Measurements from ENCODE around the gene PELI2. TPM values are rescaled to one million over a fixed set of nuclear protein-coding genes. Genes with fewer than 3 reads are reported as not detected.

PELI2 gene
- total RNA-seq, 1 donor = 14.1 TPM

- Histone ChIP-seq H3K27ac (ENCODE audit: low read depth, low read length) (no peak overlapping the region), H3K4me3 (ENCODE audit: insufficient read depth, low read length) (no peak overlapping the region), H4K20me1 (ENCODE audit: insufficient read depth, low read length) (no peaks in the 10 kb centered on the region), H3K4me1 (ENCODE audit: insufficient read depth, low read length) (no peaks in the 10 kb centered on the region), H2AFZ (ENCODE audit: low read length) (no peak overlapping the region), H3K9me3 (ENCODE audit: low read depth, low read length) (no peaks in the 10 kb centered on the region), H3K27me3 (ENCODE audit: insufficient read depth, low read length) (no peaks in the 10 kb centered on the region), H3K4me2 (ENCODE audit: insufficient read depth, low read length) (no peak overlapping the region), H3K36me3 (ENCODE audit: insufficient read depth, low read length) (no peaks in the 10 kb centered on the region), H3K79me2 (ENCODE audit: insufficient read depth, low read length) (no peaks in the 10 kb centered on the region)
- TF ChIP-seq CTCF (IDR thresholded peaks at IDR 0.05; ENCODE audit: extremely low read depth, low read depth, low read length) = no peak
- DNase-seq (ENCODE audit: insufficient read length, low spot score, missing footprints) = no peak
Observed at GRCh38 chr14:56208520-56208919, 90.3 kb downstream of the PELI2 start.

- Histone ChIP-seq H2AFZ (ENCODE audit: low read length) (no peak overlapping the region), H3K27ac (ENCODE audit: low read depth, low read length) (no peak overlapping the region), H3K79me2 (ENCODE audit: insufficient read depth, low read length) (no peaks in the 10 kb centered on the region), H3K4me1 (ENCODE audit: insufficient read depth, low read length) (no peaks in the 10 kb centered on the region), H3K4me3 (ENCODE audit: insufficient read depth, low read length) (no peak overlapping the region), H3K4me2 (ENCODE audit: insufficient read depth, low read length) (no peak overlapping the region), H4K20me1 (ENCODE audit: insufficient read depth, low read length) (no peaks in the 10 kb centered on the region), H3K9me3 (ENCODE audit: low read depth, low read length) (no peaks in the 10 kb centered on the region), H3K27me3 (ENCODE audit: insufficient read depth, low read length) (no peaks in the 10 kb centered on the region), H3K36me3 (ENCODE audit: insufficient read depth, low read length) (no peaks in the 10 kb centered on the region)
- DNase-seq (ENCODE audit: insufficient read length, low spot score, missing footprints) = no peak
- TF ChIP-seq CTCF (IDR thresholded peaks at IDR 0.05; ENCODE audit: extremely low read depth, low read depth, low read length) = no peak
Observed at GRCh38 chr14:56210571-56210970, 92.4 kb downstream of the PELI2 start.

GRCh38 chr14:56211084-56211483 is 92.9 kb downstream of the PELI2 start:
- no peaks in the 10 kb centered on the region for H3K9me3 ChIP-seq (ENCODE audit: low read depth, low read length)
- no peak for DNase-seq (ENCODE audit: insufficient read length, low spot score, missing footprints)

GRCh38 chr14:56211844-56212243 is 93.6 kb downstream of the PELI2 start:
- no peaks in the 10 kb centered on the region for H3K79me2 ChIP-seq (ENCODE audit: insufficient read depth, low read length)
- no peaks in the 10 kb centered on the region for H3K4me1 ChIP-seq (ENCODE audit: insufficient read depth, low read length)
- no peak overlapping the region for H3K4me3 ChIP-seq (ENCODE audit: insufficient read depth, low read length)
- no peak for TF ChIP-seq CTCF (IDR thresholded peaks at IDR 0.05; ENCODE audit: extremely low read depth, low read depth, low read length)
- no peaks in the 10 kb centered on the region for H3K36me3 ChIP-seq (ENCODE audit: insufficient read depth, low read length)
- H2AFZ ChIP-seq (ENCODE audit: low read length) = no peak overlapping the region
- H3K4me2 ChIP-seq (ENCODE audit: insufficient read depth, low read length) = no peak overlapping the region
- no peaks in the 10 kb centered on the region for H3K9me3 ChIP-seq (ENCODE audit: low read depth, low read length)
- H3K27ac ChIP-seq (ENCODE audit: low read depth, low read length) = no peak overlapping the region
- H4K20me1 ChIP-seq (ENCODE audit: insufficient read depth, low read length) = no peaks in the 10 kb centered on the region
- no peak for DNase-seq (ENCODE audit: insufficient read length, low spot score, missing footprints)
- H3K27me3 ChIP-seq (ENCODE audit: insufficient read depth, low read length) = no peaks in the 10 kb centered on the region

More at GRCh38 chr14:56211084-56211483, 92.9 kb downstream of the PELI2 start:
- Histone ChIP-seq H3K27ac (ENCODE audit: low read depth, low read length) (no peak overlapping the region), H3K4me3 (ENCODE audit: insufficient read depth, low read length) (no peak overlapping the region), H3K36me3 (ENCODE audit: insufficient read depth, low read length) (no peaks in the 10 kb centered on the region), H3K4me1 (ENCODE audit: insufficient read depth, low read length) (no peaks in the 10 kb centered on the region), H3K4me2 (ENCODE audit: insufficient read depth, low read length) (no peak overlapping the region), H3K27me3 (ENCODE audit: insufficient read depth, low read length) (no peaks in the 10 kb centered on the region), H2AFZ (ENCODE audit: low read length) (no peak overlapping the region), H3K79me2 (ENCODE audit: insufficient read depth, low read length) (no peaks in the 10 kb centered on the region), H4K20me1 (ENCODE audit: insufficient read depth, low read length) (no peaks in the 10 kb centered on the region)
- no peak for TF ChIP-seq CTCF (IDR thresholded peaks at IDR 0.05; ENCODE audit: extremely low read depth, low read depth, low read length)

All from osteoblast (primary cell).